Measurements from ENCODE around the gene ADAMTSL1.

Gene ADAMTSL1

DNA sequence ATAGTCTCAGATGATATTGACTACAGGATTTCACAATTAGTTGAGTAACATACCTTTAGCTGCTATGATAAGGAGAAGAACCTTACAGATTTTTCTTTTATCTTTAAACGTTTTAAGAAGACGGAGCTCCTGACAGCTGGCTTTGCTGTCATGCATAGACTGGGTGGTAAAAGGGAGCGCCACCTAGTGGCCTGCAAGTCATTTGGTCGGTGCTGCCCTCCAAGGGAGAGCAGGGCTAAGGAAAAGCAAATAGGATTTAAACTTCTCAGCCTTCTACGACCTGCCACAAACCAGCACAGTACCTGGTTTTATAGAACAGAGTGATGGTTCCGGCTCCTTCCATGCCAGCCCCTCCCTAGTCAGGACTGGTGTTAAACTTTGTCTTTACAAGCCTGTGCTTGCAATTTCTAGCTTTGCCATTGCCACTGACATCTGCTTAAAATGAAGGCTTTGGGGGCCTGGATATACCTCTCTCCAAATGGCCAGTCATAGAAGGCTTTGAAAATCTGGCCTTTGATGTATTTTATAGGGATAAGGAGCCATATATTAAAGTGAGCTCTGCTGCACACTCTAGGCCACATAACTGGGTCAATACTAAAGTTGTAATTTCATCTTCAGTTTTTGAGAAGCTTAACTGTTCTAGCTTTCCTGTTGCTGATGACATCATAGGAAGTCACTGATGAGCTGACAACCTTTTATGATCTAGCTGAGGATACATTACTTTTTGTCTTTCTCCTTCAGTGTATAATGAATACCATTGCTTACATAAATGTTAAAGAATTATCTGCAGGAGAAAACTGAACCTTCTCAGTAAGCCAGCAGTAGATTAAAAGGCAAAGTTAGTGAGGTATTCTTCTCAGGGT lies 31.1 kb upstream of the ADAMTSL1 start:
- no peaks in the 10 kb centered on the region; the same call in 1 of the 2 replicates for H3K4me1 ChIP-seq (ENCODE audit: control insufficient read depth, insufficient read depth, low read length)
- ChIA-PET CTCF (interaction anchor here (0.6 to 8.8 kb wide), 72 partner anchors 9 to 979 kb away, joined by 3 to 117 read pairs (median 4); partner anchors contain the start of genes RRAGA and SAXO1), POLR2A (interaction anchor here (0.7 kb wide), 1 partner anchor 186 kb away, joined by 3 read pairs; no protein-coding TSS in a partner anchor)
- H3K4me3 ChIP-seq (ENCODE audit: low read depth, low read length) = no peak overlapping the region
- H3K9me3 ChIP-seq (ENCODE audit: control insufficient read depth, insufficient read depth, low read depth, low read length) = no peaks in the 10 kb centered on the region
- H3K36me3 ChIP-seq (ENCODE audit: control insufficient read depth in 2 of 2, insufficient read depth in 1 of 2, low read length in 2 of 2) = no peaks in the 10 kb centered on the region
- H3K27ac ChIP-seq (ENCODE audit: extremely low read depth, low read depth, low read length) = no peak overlapping the region
- TF ChIP-seq, protein P1, sequence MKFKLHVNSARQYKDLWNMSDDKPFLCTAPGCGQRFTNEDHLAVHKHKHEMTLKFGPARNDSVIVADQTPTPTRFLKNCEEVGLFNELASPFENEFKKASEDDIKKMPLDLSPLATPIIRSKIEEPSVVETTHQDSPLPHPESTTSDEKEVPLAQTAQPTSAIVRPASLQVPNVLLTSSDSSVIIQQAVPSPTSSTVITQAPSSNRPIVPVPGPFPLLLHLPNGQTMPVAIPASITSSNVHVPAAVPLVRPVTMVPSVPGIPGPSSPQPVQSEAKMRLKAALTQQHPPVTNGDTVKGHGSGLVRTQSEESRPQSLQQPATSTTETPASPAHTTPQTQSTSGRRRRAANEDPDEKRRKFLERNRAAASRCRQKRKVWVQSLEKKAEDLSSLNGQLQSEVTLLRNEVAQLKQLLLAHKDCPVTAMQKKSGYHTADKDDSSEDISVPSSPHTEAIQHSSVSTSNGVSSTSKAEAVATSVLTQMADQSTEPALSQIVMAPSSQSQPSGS (tag by site-specific recombination; IDR thresholded peaks at IDR 0.05; ENCODE audit: low read depth) = peak; percentile 62
- TF ChIP-seq ZNF830 (tag by site-specific recombination; IDR thresholded peaks at IDR 0.05; ENCODE audit: low read depth) (no peak), ZNF48 (tag by site-specific recombination; IDR thresholded peaks at IDR 0.05) (no peak), ZNF791 (tag by site-specific recombination; IDR thresholded peaks at IDR 0.05) (no peak), ZSCAN30 (tag by site-specific recombination; IDR thresholded peaks at IDR 0.05) (0 out of 2 replicates have a peak, but pooled peaks have one; percentile 14), ZNF670 (tag by site-specific recombination; IDR thresholded peaks at IDR 0.05; ENCODE audit: low read depth) (no peak), ZNF292 (tag by site-specific recombination; IDR thresholded peaks at IDR 0.05; ENCODE audit: borderline replicate concordance, low read depth) (no peak), ZBTB21 (tag by site-specific recombination; IDR thresholded peaks at IDR 0.05) (peak; percentile 67; the same call in 1 of the 2 replicates), ZNF654 (tag by site-specific recombination; IDR thresholded peaks at IDR 0.05; ENCODE audit: low read depth) (peak; percentile 58)
- TF ChIP-seq, protein P2, sequence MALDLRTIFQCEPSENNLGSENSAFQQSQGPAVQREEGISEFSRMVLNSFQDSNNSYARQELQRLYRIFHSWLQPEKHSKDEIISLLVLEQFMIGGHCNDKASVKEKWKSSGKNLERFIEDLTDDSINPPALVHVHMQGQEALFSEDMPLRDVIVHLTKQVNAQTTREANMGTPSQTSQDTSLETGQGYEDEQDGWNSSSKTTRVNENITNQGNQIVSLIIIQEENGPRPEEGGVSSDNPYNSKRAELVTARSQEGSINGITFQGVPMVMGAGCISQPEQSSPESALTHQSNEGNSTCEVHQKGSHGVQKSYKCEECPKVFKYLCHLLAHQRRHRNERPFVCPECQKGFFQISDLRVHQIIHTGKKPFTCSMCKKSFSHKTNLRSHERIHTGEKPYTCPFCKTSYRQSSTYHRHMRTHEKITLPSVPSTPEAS (tag by site-specific recombination; IDR thresholded peaks at IDR 0.05) = no peak
- TF ChIP-seq, protein P3, sequence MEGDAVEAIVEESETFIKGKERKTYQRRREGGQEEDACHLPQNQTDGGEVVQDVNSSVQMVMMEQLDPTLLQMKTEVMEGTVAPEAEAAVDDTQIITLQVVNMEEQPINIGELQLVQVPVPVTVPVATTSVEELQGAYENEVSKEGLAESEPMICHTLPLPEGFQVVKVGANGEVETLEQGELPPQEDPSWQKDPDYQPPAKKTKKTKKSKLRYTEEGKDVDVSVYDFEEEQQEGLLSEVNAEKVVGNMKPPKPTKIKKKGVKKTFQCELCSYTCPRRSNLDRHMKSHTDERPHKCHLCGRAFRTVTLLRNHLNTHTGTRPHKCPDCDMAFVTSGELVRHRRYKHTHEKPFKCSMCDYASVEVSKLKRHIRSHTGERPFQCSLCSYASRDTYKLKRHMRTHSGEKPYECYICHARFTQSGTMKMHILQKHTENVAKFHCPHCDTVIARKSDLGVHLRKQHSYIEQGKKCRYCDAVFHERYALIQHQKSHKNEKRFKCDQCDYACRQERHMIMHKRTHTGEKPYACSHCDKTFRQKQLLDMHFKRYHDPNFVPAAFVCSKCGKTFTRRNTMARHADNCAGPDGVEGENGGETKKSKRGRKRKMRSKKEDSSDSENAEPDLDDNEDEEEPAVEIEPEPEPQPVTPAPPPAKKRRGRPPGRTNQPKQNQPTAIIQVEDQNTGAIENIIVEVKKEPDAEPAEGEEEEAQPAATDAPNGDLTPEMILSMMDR (tag by site-specific recombination; IDR thresholded peaks at IDR 0.05) = peak; percentile 56; the same call in 1 of the 2 replicates

DNA sequence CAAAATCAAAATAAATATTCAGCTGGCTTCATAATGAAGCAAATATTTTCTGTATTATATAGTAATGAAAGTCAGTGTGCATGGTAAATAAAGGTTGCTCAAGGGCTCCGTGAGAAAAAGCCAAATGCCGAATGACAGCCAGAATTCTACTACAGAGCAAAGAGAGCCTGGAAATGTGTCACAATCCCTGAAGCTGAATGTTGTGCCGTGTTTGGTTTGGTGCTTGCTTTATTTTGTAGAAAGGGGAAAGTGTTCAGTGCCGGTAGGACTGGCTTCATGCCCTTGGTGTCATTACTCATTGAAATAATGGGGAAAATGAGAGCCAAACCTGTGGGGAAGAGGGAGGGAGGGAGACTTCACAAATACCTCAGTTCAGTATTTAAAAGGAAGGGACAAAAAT lies 26.8 kb upstream of the ADAMTSL1 start:
- Histone ChIP-seq H3K4me1 (ENCODE audit: control insufficient read depth, insufficient read depth, low read length) (no peaks in the 10 kb centered on the region; the same call in 1 of the 2 replicates), H3K36me3 (ENCODE audit: control insufficient read depth in 2 of 2, insufficient read depth in 1 of 2, low read length in 2 of 2) (no peaks in the 10 kb centered on the region), H3K4me3 (ENCODE audit: low read depth, low read length) (no peak overlapping the region), H3K27ac (ENCODE audit: extremely low read depth, low read depth, low read length) (no peak overlapping the region), H3K9me3 (ENCODE audit: control insufficient read depth, insufficient read depth, low read depth, low read length) (no peaks in the 10 kb centered on the region)
- ChIA-PET POLR2A (no interaction called here), CTCF (interaction anchor here (0.6 to 0.9 kb wide), 3 partner anchors 51 to 363 kb away, joined by 3 to 6 read pairs (median 4); no protein-coding TSS in a partner anchor)
- TF ChIP-seq ZNF658 (tag by site-specific recombination; IDR thresholded peaks at IDR 0.05) (no peak), ZNF112 (tag by site-specific recombination; IDR thresholded peaks at IDR 0.05) (no peak)

DNA sequence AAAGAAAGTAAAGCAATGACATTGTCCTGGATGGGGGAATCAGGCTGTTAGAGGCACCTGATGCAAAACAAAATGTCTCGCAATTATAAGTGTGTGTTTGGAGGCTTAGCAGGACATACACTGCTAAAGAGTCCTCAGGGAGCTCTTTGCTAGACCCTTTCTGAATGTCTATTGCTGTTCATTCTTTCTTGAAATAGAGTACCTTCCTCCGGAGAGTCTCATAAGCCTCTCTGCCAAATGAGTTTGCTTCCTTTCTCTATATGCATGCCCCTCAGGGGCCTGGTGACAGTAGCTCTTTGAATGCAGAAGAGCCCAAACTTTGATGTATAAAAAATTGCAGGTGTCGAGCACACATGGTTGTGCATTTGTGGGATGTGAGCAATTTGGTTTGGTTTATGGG lies 26.4 kb upstream of the ADAMTSL1 start:
- no peaks in the 10 kb centered on the region for H3K9me3 ChIP-seq (ENCODE audit: control insufficient read depth, insufficient read depth, low read depth, low read length)
- ChIA-PET POLR2A (no interaction called here), CTCF (interaction anchor here (0.6 to 0.9 kb wide), 4 partner anchors 52 to 363 kb away, joined by 3 to 6 read pairs (median 4); no protein-coding TSS in a partner anchor)
- no peaks in the 10 kb centered on the region for H3K36me3 ChIP-seq (ENCODE audit: control insufficient read depth in 2 of 2, insufficient read depth in 1 of 2, low read length in 2 of 2)
- H3K27ac ChIP-seq (ENCODE audit: extremely low read depth, low read depth, low read length) = no peak overlapping the region
- no peak overlapping the region for H3K4me3 ChIP-seq (ENCODE audit: low read depth, low read length)
- H3K4me1 ChIP-seq (ENCODE audit: control insufficient read depth, insufficient read depth, low read length) = no peaks in the 10 kb centered on the region; the same call in 1 of the 2 replicates
- TF ChIP-seq, protein P4, sequence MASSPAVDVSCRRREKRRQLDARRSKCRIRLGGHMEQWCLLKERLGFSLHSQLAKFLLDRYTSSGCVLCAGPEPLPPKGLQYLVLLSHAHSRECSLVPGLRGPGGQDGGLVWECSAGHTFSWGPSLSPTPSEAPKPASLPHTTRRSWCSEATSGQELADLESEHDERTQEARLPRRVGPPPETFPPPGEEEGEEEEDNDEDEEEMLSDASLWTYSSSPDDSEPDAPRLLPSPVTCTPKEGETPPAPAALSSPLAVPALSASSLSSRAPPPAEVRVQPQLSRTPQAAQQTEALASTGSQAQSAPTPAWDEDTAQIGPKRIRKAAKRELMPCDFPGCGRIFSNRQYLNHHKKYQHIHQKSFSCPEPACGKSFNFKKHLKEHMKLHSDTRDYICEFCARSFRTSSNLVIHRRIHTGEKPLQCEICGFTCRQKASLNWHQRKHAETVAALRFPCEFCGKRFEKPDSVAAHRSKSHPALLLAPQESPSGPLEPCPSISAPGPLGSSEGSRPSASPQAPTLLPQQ (tag by site-specific recombination; IDR thresholded peaks at IDR 0.05) = no peak
- TF ChIP-seq ZNF211 (tag by site-specific recombination; IDR thresholded peaks at IDR 0.05; ENCODE audit: low read depth) = no peak
- TF ChIP-seq HOXD13 (CRISPR knock-in tag; IDR thresholded peaks at IDR 0.05; ENCODE audit: borderline replicate concordance) = no peak
- TF ChIP-seq ZNF529 (tag by site-specific recombination; IDR thresholded peaks at IDR 0.05; ENCODE audit: insufficient replicate concordance) = no peak
- TF ChIP-seq ZNF292 (tag by site-specific recombination; IDR thresholded peaks at IDR 0.05; ENCODE audit: borderline replicate concordance, low read depth) = no peak
- no peak for TF ChIP-seq ZNF133 (tag by site-specific recombination; IDR thresholded peaks at IDR 0.05)
- TF ChIP-seq, protein P5, sequence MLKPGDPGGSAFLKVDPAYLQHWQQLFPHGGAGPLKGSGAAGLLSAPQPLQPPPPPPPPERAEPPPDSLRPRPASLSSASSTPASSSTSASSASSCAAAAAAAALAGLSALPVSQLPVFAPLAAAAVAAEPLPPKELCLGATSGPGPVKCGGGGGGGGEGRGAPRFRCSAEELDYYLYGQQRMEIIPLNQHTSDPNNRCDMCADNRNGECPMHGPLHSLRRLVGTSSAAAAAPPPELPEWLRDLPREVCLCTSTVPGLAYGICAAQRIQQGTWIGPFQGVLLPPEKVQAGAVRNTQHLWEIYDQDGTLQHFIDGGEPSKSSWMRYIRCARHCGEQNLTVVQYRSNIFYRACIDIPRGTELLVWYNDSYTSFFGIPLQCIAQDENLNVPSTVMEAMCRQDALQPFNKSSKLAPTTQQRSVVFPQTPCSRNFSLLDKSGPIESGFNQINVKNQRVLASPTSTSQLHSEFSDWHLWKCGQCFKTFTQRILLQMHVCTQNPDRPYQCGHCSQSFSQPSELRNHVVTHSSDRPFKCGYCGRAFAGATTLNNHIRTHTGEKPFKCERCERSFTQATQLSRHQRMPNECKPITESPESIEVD (tag by site-specific recombination; IDR thresholded peaks at IDR 0.05) = no peak
